H1 (cell line): ENCODE results near the gene TEX13B. TPM values are rescaled to one million over a fixed set of nuclear protein-coding genes. Genes with fewer than 3 reads are reported as not detected.

Experiments used
- CTCF ChIA-PET: fragments of 300-600 bp; sonication (Branson Sonifier 250); formaldehyde crosslinking; loops from one replicate; lab custom pipeline; 2021; ENCODE audit not compliant: partially characterized antibody; lab: Charles Lee
- POLR2A ChIA-PET: fragments of 300-600 bp; sonication (Branson Sonifier 250); formaldehyde crosslinking; loops from one replicate; lab custom pipeline; 2021; ENCODE audit warnings: inconsistent platforms; ENCODE audit not compliant: partially characterized antibody; lab: Charles Lee
- DNase-seq, 2 experiments: peaks; one replicate each; pipeline versions ENCODE4 v3.0.0 to v3.0.0-alpha.2; 2010 to 2022; ENCODE audit warnings: low spot score in 2 of 2, low read depth in 1 of 2, mixed read lengths in 1 of 2
- FAIRE-seq: peaks from 2 replicates; lab custom pipeline; 2011; peaks lifted over from hg19 to GRCh38; lab: Jason Lieb, UNC
- H2AFZ ChIP-seq: 2 replicates; pipeline ENCODE4 v1.8.1; 2012; ENCODE audit warnings: low read length, inconsistent platforms
- H2AK5ac ChIP-seq: 2 replicates; pipeline ENCODE4 v1.6.1; 2013; ENCODE audit warnings: low read depth, low read length
- H2BK120ac ChIP-seq: replicated peaks from 2 replicates; pipeline ENCODE3; 2013; ENCODE audit warnings: low read depth, low read length, inconsistent platforms
- H2BK12ac ChIP-seq: 2 replicates; pipeline ENCODE4 v1.6.1; 2013; ENCODE audit warnings: low read depth, low read length
- H2BK15ac ChIP-seq: 2 replicates; pipeline ENCODE4 v1.6.1; 2013; ENCODE audit warnings: low read length
- H2BK20ac ChIP-seq: 2 replicates; pipeline ENCODE4 v1.6.1; 2013; ENCODE audit warnings: low read length
- H2BK5ac ChIP-seq: 2 replicates; pipeline ENCODE4 v1.6.1; 2013; ENCODE audit warnings: low read depth, low read length
- H3K14ac ChIP-seq: 2 replicates; pipeline ENCODE4 v1.6.1; 2013; ENCODE audit warnings: inconsistent platforms; ENCODE audit not compliant: insufficient read length
- H3K18ac ChIP-seq: 2 replicates; pipeline ENCODE4 v1.6.1; 2013; ENCODE audit warnings: low read length; ENCODE audit errors: extremely low read depth
- H3K23ac ChIP-seq: 2 replicates; pipeline ENCODE4 v1.6.1; 2013; ENCODE audit warnings: inconsistent platforms; ENCODE audit not compliant: insufficient read length
- H3K23me2 ChIP-seq: 2 replicates; pipeline ENCODE4 v1.6.1; 2013; ENCODE audit warnings: low read depth, low read length
- H3K27ac ChIP-seq: 2 replicates; pipeline ENCODE4 v1.6.1; 2011; ENCODE audit warnings: low read depth, low read length, inconsistent platforms
- H3K27me3 ChIP-seq, 4 experiments: replicated peaks in 1 of 4; 1 replicate in 1 of 4; 2 replicates in 3 of 4; pipeline versions ENCODE4 v1.6.1 to v1.8.1; 2011 to 2013; ENCODE audit warnings: low read length in 3 of 4, mild to moderate bottlenecking in 3 of 4, inconsistent platforms in 2 of 4, mixed read lengths in 2 of 4, moderate library complexity in 1 of 4; ENCODE audit not compliant: control insufficient read depth in 3 of 4, insufficient read depth in 3 of 4; ENCODE audit errors: extremely low read depth in 1 of 4
- H3K36me3 ChIP-seq, 4 experiments: 2 replicates each; pipeline versions ENCODE4 v1.6.1 to v1.8.1; 2011 to 2013; ENCODE audit warnings: mild to moderate bottlenecking in 4 of 4, low read length in 3 of 4, moderate library complexity in 2 of 4, control low read depth in 1 of 4, inconsistent platforms in 1 of 4; ENCODE audit not compliant: insufficient read depth in 4 of 4, control insufficient read depth in 2 of 4
- H3K4ac ChIP-seq: replicated peaks from 2 replicates; pipeline ENCODE3; 2013; ENCODE audit warnings: low read length, low read depth, mixed read lengths, inconsistent platforms; ENCODE audit not compliant: insufficient read length
- H3K4me1 ChIP-seq, 4 experiments: replicated peaks in 1 of 4; 1 replicate in 1 of 4; 2 replicates in 3 of 4; pipeline versions ENCODE4 v1.6.1 to v1.8.1; 2011 to 2013; ENCODE audit warnings: low read length in 3 of 4, inconsistent platforms in 2 of 4, mixed read lengths in 1 of 4; ENCODE audit not compliant: insufficient read depth in 4 of 4, control insufficient read depth in 3 of 4
- H3K4me2 ChIP-seq, 2 experiments: 2 replicates each; pipeline versions ENCODE4 v1.6.1 to v1.8.1; 2011 to 2013; ENCODE audit warnings: low read depth in 2 of 2, low read length in 2 of 2, control low read depth in 1 of 2, inconsistent platforms in 1 of 2, mild to moderate bottlenecking in 1 of 2; ENCODE audit not compliant: insufficient read depth in 1 of 2
- H3K4me3 ChIP-seq, 4 experiments: fragments of 200-600, 300-600 bp in 1 of 4; sonication (generic), shearing (Covaris generic), sonication (Bioruptor Twin) in 1 of 4; 2 replicates each; pipeline versions ENCODE4 v1.5.1 to v1.8.1; 2011 to 2016; ENCODE audit warnings: low read length in 4 of 4, low read depth in 3 of 4, control low read depth in 2 of 4, inconsistent platforms in 2 of 4, mild to moderate bottlenecking in 2 of 4, mixed read lengths in 1 of 4, moderate library complexity in 1 of 4; ENCODE audit not compliant: insufficient read depth in 2 of 4; ENCODE audit errors: extremely low read depth in 1 of 4
- H3K56ac ChIP-seq: replicated peaks from 2 replicates; pipeline ENCODE3; 2013; ENCODE audit warnings: low read depth, mild to moderate bottlenecking, mixed read lengths, low read length, inconsistent platforms; ENCODE audit not compliant: insufficient read length
- H3K79me1 ChIP-seq: 2 replicates; pipeline ENCODE4 v1.6.1; 2013; ENCODE audit warnings: low read depth, low read length, control low read depth
- H3K79me2 ChIP-seq, 2 experiments: 2 replicates each; pipeline versions ENCODE4 v1.6.1 to v1.8.1; 2012 to 2013; ENCODE audit warnings: low read length in 2 of 2, mild to moderate bottlenecking in 2 of 2, inconsistent platforms in 1 of 2; ENCODE audit not compliant: insufficient read depth in 2 of 2, control insufficient read depth in 1 of 2
- H3K9ac ChIP-seq, 4 experiments: replicated peaks in 1 of 4; 1 replicate in 1 of 4; 2 replicates in 3 of 4; pipeline versions ENCODE4 v1.6.1 to v1.8.1; 2011 to 2013; ENCODE audit warnings: low read depth in 3 of 4, low read length in 3 of 4, control low read depth in 2 of 4, mild to moderate bottlenecking in 2 of 4, moderate library complexity in 2 of 4, inconsistent platforms in 1 of 4; ENCODE audit errors: extremely low read depth in 1 of 4
- H3K9me3 ChIP-seq, 2 experiments: 2 replicates each; pipeline versions ENCODE4 v1.6.1 to v1.8.1; 2012 to 2013; ENCODE audit warnings: mild to moderate bottlenecking in 2 of 2, moderate library complexity in 2 of 2, control low read depth in 1 of 2, inconsistent platforms in 1 of 2, low read depth in 1 of 2, low read length in 1 of 2, mixed read lengths in 1 of 2; ENCODE audit not compliant: insufficient read depth in 2 of 2
- H4K20me1 ChIP-seq, 2 experiments: replicated peaks in 1 of 2; 2 replicates each; pipeline versions ENCODE3 to v1.8.1; 2011 to 2013; ENCODE audit warnings: inconsistent platforms in 2 of 2, low read length in 2 of 2, mild to moderate bottlenecking in 1 of 2; ENCODE audit not compliant: insufficient read depth in 2 of 2, control insufficient read depth in 1 of 2
- H4K5ac ChIP-seq: 2 replicates; pipeline ENCODE4 v1.6.1; 2013; ENCODE audit warnings: low read length, low read depth, mixed read lengths, inconsistent platforms; ENCODE audit not compliant: insufficient read length
- H4K8ac ChIP-seq: 2 replicates; pipeline ENCODE4 v1.8.0; 2013; ENCODE audit warnings: mild to moderate bottlenecking, moderate library complexity, low read length, inconsistent platforms; ENCODE audit not compliant: insufficient read depth; ENCODE audit errors: extremely low read depth
- H4K91ac ChIP-seq: replicated peaks from 2 replicates; pipeline ENCODE3; 2013; ENCODE audit warnings: low read length, mixed read lengths, inconsistent platforms; ENCODE audit not compliant: insufficient read length
- ASH2L ChIP-seq: fragments of 200-600, 300-600 bp; sonication (generic); IDR thresholded peaks from one replicate; pipeline ENCODE4 v1.7.1; 2017; ENCODE audit warnings: low read length
- BACH1 ChIP-seq: IDR thresholded peaks from 2 replicates; pipeline ENCODE4 v1.6.1; 2012; ENCODE audit warnings: low read length, improper control_type of control experiment
- CBX5 ChIP-seq: fragments of 300-800, 300-1000 bp; sonication (generic); IDR thresholded peaks from 2 replicates; pipeline ENCODE4 v1.7.1; 2016; ENCODE audit warnings: antibody characterized with exemption, low read length, low read depth
- CHD2 ChIP-seq: IDR thresholded peaks from 2 replicates; pipeline ENCODE4 v1.6.1; 2012; ENCODE audit warnings: low read length, improper control_type of control experiment
- EP300 ChIP-seq, 2 experiments: IDR thresholded peaks; 1 replicate in 1 of 2; 2 replicates in 1 of 2; pipeline ENCODE4 v1.6.1; 2011 to 2012; ENCODE audit warnings: low read depth in 2 of 2, low read length in 2 of 2, mild to moderate bottlenecking in 2 of 2, borderline replicate concordance in 1 of 2, inconsistent platforms in 1 of 2, moderate library complexity in 1 of 2
- FOSL1 ChIP-seq: IDR thresholded peaks from 2 replicates; pipeline ENCODE4 v1.6.1; 2011; ENCODE audit warnings: mild to moderate bottlenecking, low read depth, low read length, moderate library complexity; ENCODE audit not compliant: insufficient read depth
- HDAC6 ChIP-seq: IDR thresholded peaks from one replicate; pipeline ENCODE4 v1.7.1; 2012; ENCODE audit warnings: low read depth, mild to moderate bottlenecking, inconsistent platforms, low read length, moderate library complexity
- MAFK ChIP-seq: IDR thresholded peaks from 2 replicates; pipeline ENCODE4 v1.6.1; 2012; ENCODE audit warnings: low read depth, mild to moderate bottlenecking, improper control_type of control experiment, low read length
- NRF1 ChIP-seq: IDR thresholded peaks from 2 replicates; pipeline ENCODE4 v1.6.1; 2011; ENCODE audit warnings: mild to moderate bottlenecking, low read depth, low read length, improper control_type of control experiment
- RBBP5 ChIP-seq: IDR thresholded peaks from 2 replicates; pipeline ENCODE4 v1.7.1; 2012; ENCODE audit warnings: low read depth, mild to moderate bottlenecking, inconsistent platforms, low read length, moderate library complexity, borderline replicate concordance
- SP4 ChIP-seq: IDR thresholded peaks from 2 replicates; pipeline ENCODE4 v1.6.1; 2012; ENCODE audit warnings: low read length, inconsistent platforms
- TBP ChIP-seq: IDR thresholded peaks from 2 replicates; pipeline ENCODE4 v1.6.1; 2011; ENCODE audit warnings: low read depth, low read length, improper control_type of control experiment
- WGBS, 2 experiments: shearing (Covaris generic) in 1 of 2; methylation state at CpG; one replicate each; pipeline versions ENCODE4 v1.1.6 to v1.1.7; 2013 to 2015; ENCODE audit warnings: low lambda C conversion rate in 2 of 2, mixed read lengths in 2 of 2, inconsistent platforms in 1 of 2, low coverage in 1 of 2, missing lambda C conversion rate in 1 of 2; ENCODE audit not compliant: insufficient replicate concordance in 2 of 2, insufficient coverage in 1 of 2, insufficient read length in 1 of 2; ENCODE audit errors: extremely low coverage in 1 of 2, missing lambda C conversion rate in 1 of 2; 5-methylcytosine and 5-hydroxymethylcytosine counted together
- polyA plus RNA-seq, 7 experiments: library from polyadenylated mRNA; depleted of rRNA in 3 of 7; stranded (reverse) in 5 of 7; unstranded in 2 of 7; fragments of >200 nt in 5 of 7; fragments of 200-250 nt in 2 of 7; gene quantifications; 1 replicate in 5 of 7; 2 replicates in 1 of 7; 4 replicates in 1 of 7; pipeline versions ENCODE4 v1.2.1 to v1.2.3, GENCODE V29; 2011 to 2013; ENCODE audit warnings: missing spikeins in 2 of 7, mixed read lengths in 2 of 7
- total RNA-seq: library from RNA; stranded (reverse); fragmentation: NEBNext Ultra II Directional; extraction: Animal tissue kit (Norgen Biotek cat#: 25700); gene quantifications from 2 replicates; pipeline ENCODE4 v1.2.1, GENCODE V29; 2021
- TF ChIP-seq, protein P1 (sequence below), 3 experiments: IDR thresholded peaks; 1 replicate in 2 of 3; 2 replicates in 1 of 3; pipeline versions ENCODE4 v1.5.1 to v1.6.1; 2011; ENCODE audit warnings: low read length in 3 of 3, mild to moderate bottlenecking in 3 of 3, inconsistent platforms in 2 of 3, low read depth in 1 of 3, moderate library complexity in 1 of 3; ENCODE audit not compliant: insufficient read depth in 1 of 3; ENCODE audit errors: control extremely low read depth in 1 of 3

The TEX13B gene
- total and polyA plus RNA-seq, 2 of the 8 experiments (the other 6 are each of a cell fraction or from before 2014, with no cell fraction given) = 0.06 to 0.32 TPM

GRCh38 chrX:107971636-107972035 lies 10.5 kb downstream of the TEX13B start:
- Histone ChIP-seq H2BK12ac (no peak overlapping the region), H3K4ac (no peak overlapping the region), H2BK20ac (no peak overlapping the region), H4K91ac (no peak overlapping the region), H3K79me2 (no peaks in the 10 kb centered on the region), H3K4me2 (no peak overlapping the region), H3K36me3 (peaks cover 0 to 2% (median 0%) of the 10 kb centered on the region in 4 experiments; a peak in 2 of 8 replicates), H2BK15ac (no peak overlapping the region), H3K9me3 (no peaks in the 10 kb centered on the region), H3K56ac (no peak overlapping the region), H3K4me1 (no peaks in the 10 kb centered on the region), H3K9ac (no peak overlapping the region), H3K14ac (no peak overlapping the region), H3K23me2 (no peaks in the 10 kb centered on the region), H4K5ac (no peak overlapping the region), H2AFZ (no peak overlapping the region), H3K27me3 (no peaks in the 10 kb centered on the region), H2AK5ac (no peak overlapping the region), H3K23ac (no peak overlapping the region), H3K79me1 (no peaks in the 10 kb centered on the region), H3K4me3 (no peak overlapping the region), H4K8ac (no peak overlapping the region), H2BK5ac (no peak overlapping the region), H4K20me1 (no peaks in the 10 kb centered on the region), H2BK120ac (no peak overlapping the region), H3K27ac (no peak overlapping the region), H3K18ac (no peak overlapping the region)
- WGBS, 2 experiments = 88% methylated on average over 3 of the region's 3 CpGs; no CpG with 5 or more reads in 1 of the 2 experiments
- ChIA-PET POLR2A (no interaction called here), CTCF (interaction anchor here (1.7 kb wide), 1 partner anchor 9 kb away, joined by 4 read pairs; no protein-coding TSS in a partner anchor)
- DNase-seq (no peak), FAIRE-seq (no peak)
- TF ChIP-seq NRF1 = no peak
- TF ChIP-seq TBP = no peak
- no peak for TF ChIP-seq HDAC6
- TF ChIP-seq BACH1 = no peak
- no peak for TF ChIP-seq EP300 (IDR thresholded peaks at IDR 0.05; ENCODE audit: borderline replicate concordance in 1 of 2, low read depth in 2 of 2, low read length in 2 of 2)
- TF ChIP-seq CHD2 = no peak
- no peak for TF ChIP-seq ASH2L
- TF ChIP-seq, protein P1, sequence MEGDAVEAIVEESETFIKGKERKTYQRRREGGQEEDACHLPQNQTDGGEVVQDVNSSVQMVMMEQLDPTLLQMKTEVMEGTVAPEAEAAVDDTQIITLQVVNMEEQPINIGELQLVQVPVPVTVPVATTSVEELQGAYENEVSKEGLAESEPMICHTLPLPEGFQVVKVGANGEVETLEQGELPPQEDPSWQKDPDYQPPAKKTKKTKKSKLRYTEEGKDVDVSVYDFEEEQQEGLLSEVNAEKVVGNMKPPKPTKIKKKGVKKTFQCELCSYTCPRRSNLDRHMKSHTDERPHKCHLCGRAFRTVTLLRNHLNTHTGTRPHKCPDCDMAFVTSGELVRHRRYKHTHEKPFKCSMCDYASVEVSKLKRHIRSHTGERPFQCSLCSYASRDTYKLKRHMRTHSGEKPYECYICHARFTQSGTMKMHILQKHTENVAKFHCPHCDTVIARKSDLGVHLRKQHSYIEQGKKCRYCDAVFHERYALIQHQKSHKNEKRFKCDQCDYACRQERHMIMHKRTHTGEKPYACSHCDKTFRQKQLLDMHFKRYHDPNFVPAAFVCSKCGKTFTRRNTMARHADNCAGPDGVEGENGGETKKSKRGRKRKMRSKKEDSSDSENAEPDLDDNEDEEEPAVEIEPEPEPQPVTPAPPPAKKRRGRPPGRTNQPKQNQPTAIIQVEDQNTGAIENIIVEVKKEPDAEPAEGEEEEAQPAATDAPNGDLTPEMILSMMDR (IDR thresholded peaks at IDR 0.05; ENCODE audit: control extremely low read depth in 1 of 3, insufficient read depth in 1 of 3, low read depth in 1 of 3, low read length in 3 of 3) = no peak
- no peak for TF ChIP-seq SP4
- TF ChIP-seq CBX5 = no peak
- TF ChIP-seq RBBP5 = no peak
- TF ChIP-seq FOSL1 = no peak
- no peak for TF ChIP-seq MAFK
